A549 (cell line): Measurements from ENCODE around the gene TUT1. TPM values are rescaled to one million over a fixed set of nuclear protein-coding genes. Genes with fewer than 3 reads are reported as not detected.

ENCODE experiments used
- ATAC-seq, 2 experiments: fragments of 200-7000 bp in 1 of 2; fragments of >200 bp in 1 of 2; cut with Nextera tagmentation in 1 of 2; cut with Tn5 transposase in 1 of 2; 3 replicates each; pipeline versions ENCODE4 v1.8.0 to v1.9.1; 2018 to 2020; ENCODE audit warnings: mild to moderate bottlenecking in 1 of 2, moderate library complexity in 1 of 2
- CTCF ChIA-PET: fragments of 300-600 bp; sonication (Branson Sonifier 250); formaldehyde crosslinking; extraction: SDS; loops from one replicate; lab custom pipeline; 2021; ENCODE audit warnings: antibody characterized with exemption, inconsistent platforms; lab: Yijun Ruan, JAX
- POLR2A ChIA-PET: fragments of 350-600 bp; formaldehyde crosslinking; extraction: SDS; loops from one replicate; lab custom pipeline; 2021; ENCODE audit warnings: antibody characterized with exemption, inconsistent platforms; lab: Yijun Ruan, JAX
- DNase-seq, 2 experiments: peaks; one replicate each; pipeline versions ENCODE4 v3.0.0 to v3.0.0-alpha.2; 2011 to 2016; ENCODE audit warnings: low read depth in 1 of 2, low spot score in 1 of 2
- FAIRE-seq: peaks from 2 replicates; lab custom pipeline; 2011; peaks lifted over from hg19 to GRCh38; lab: Jason Lieb, UNC
- H3K27ac ChIP-seq, 2 experiments: fragments of >200 bp; sonication (Bioruptor Twin); formaldehyde crosslinking; 3 replicates each; pipeline ENCODE4 v1.5.1; 2016 to 2017
- H3K4me1 ChIP-seq: fragments of >200 bp; sonication (Bioruptor Twin); formaldehyde crosslinking; 3 replicates; pipeline ENCODE4 v1.6.1; 2016
- H3K4me2 ChIP-seq: fragments of >200 bp; sonication (Bioruptor Twin); formaldehyde crosslinking; 3 replicates; pipeline ENCODE4 v1.6.1; 2016
- H3K4me3 ChIP-seq: fragments of >200 bp; sonication (Bioruptor Twin); formaldehyde crosslinking; 3 replicates; pipeline ENCODE4 v1.5.1; 2016
- H3K9me3 ChIP-seq: fragments of >200 bp; sonication (Bioruptor Twin); formaldehyde crosslinking; 3 replicates; pipeline ENCODE4 v1.6.1; 2016
- BCL3 ChIP-seq: fragments of >200 bp; sonication (Bioruptor Twin); formaldehyde crosslinking; IDR thresholded peaks from 3 replicates; pipeline ENCODE4 v1.6.1; 2016
- BHLHE40 ChIP-seq: IDR thresholded peaks from 2 replicates; pipeline ENCODE4 v1.6.1; 2012; ENCODE audit warnings: low read depth, low read length, inconsistent platforms
- CEBPB ChIP-seq, 2 experiments: fragments of >200 bp in 1 of 2; sonication (Bioruptor Twin) in 1 of 2; formaldehyde crosslinking in 1 of 2; IDR thresholded peaks; 2 replicates each; pipeline ENCODE4 v1.6.1; 2012 to 2016
- CHD4 ChIP-seq: fragments of 200-600 bp; sonication (generic); IDR thresholded peaks from 2 replicates; pipeline ENCODE4 v1.6.1; 2016; ENCODE audit warnings: antibody characterized with exemption, mild to moderate bottlenecking, borderline replicate concordance
- E2F6 ChIP-seq: IDR thresholded peaks from 2 replicates; pipeline ENCODE4 v1.6.1; 2012; ENCODE audit warnings: low read depth, borderline replicate concordance
- EHF ChIP-seq: fragments of 250-450 bp; sonication (Bioruptor Pico); IDR thresholded peaks from 2 replicates; pipeline ENCODE4 v1.5.0; 2020; ENCODE audit warnings: mild to moderate bottlenecking
- EHMT2 ChIP-seq: fragments of 200-600 bp; sonication (generic); IDR thresholded peaks from 2 replicates; pipeline ENCODE4 v1.6.1; 2016; ENCODE audit warnings: antibody characterized with exemption, low read depth, mild to moderate bottlenecking, moderate library complexity
- EP300 ChIP-seq, 2 experiments: fragments of >200 bp; sonication (Bioruptor Twin); formaldehyde crosslinking; IDR thresholded peaks; 2 replicates in 1 of 2; 3 replicates in 1 of 2; pipeline ENCODE4 v1.6.1; 2016 to 2017
- HDAC2 ChIP-seq: fragments of 200-600 bp; sonication (generic); IDR thresholded peaks from 2 replicates; pipeline ENCODE4 v1.6.1; 2016
- HES2 ChIP-seq: fragments of >200 bp; sonication (Bioruptor Twin); formaldehyde crosslinking; IDR thresholded peaks from 2 replicates; pipeline ENCODE4 v1.6.1; 2016
- HMGXB4 ChIP-seq: fragments of 250-450 bp; sonication (Bioruptor Pico); IDR thresholded peaks from 2 replicates; pipeline ENCODE4 v1.5.0; 2021; ENCODE audit warnings: mild to moderate bottlenecking, moderate library complexity, borderline replicate concordance
- HOXB13 ChIP-seq: fragments of 250-450 bp; sonication (Bioruptor Pico); IDR thresholded peaks from 2 replicates; pipeline ENCODE4 v1.5.0; 2020; ENCODE audit warnings: low read depth, mild to moderate bottlenecking, moderate library complexity
- HOXB5 ChIP-seq: fragments of 250-450 bp; sonication (Bioruptor Pico); IDR thresholded peaks from 2 replicates; pipeline ENCODE4 v1.5.0; 2020; ENCODE audit warnings: mild to moderate bottlenecking, moderate library complexity
- JUN ChIP-seq, 2 experiments: fragments of >200 bp; sonication (Bioruptor Twin); formaldehyde crosslinking; IDR thresholded peaks; 2 replicates in 1 of 2; 3 replicates in 1 of 2; pipeline ENCODE4 v1.6.1; 2016 to 2017
- JUNB ChIP-seq: fragments of >200 bp; sonication (Bioruptor Twin); formaldehyde crosslinking; IDR thresholded peaks from 2 replicates; pipeline ENCODE4 v1.6.1; 2016
- KDM1A ChIP-seq: fragments of 200-600 bp; sonication (generic); IDR thresholded peaks from 2 replicates; pipeline ENCODE4 v1.6.1; 2016; ENCODE audit warnings: low read depth, mild to moderate bottlenecking
- MAX ChIP-seq: IDR thresholded peaks from 2 replicates; pipeline ENCODE4 v1.6.1; 2012
- MAZ ChIP-seq: fragments of 150-350 bp; IDR thresholded peaks from 2 replicates; pipeline ENCODE4 v1.6.1; 2014; ENCODE audit warnings: antibody characterized with exemption, low read depth, low read length, borderline replicate concordance
- MYC ChIP-seq: IDR thresholded peaks from 2 replicates; pipeline ENCODE4 v1.6.1; 2012; ENCODE audit warnings: mild to moderate bottlenecking, inconsistent platforms, low read length, improper control_type of control experiment, borderline replicate concordance
- NPAS2 ChIP-seq: fragments of 250-450 bp; sonication (Bioruptor Pico); IDR thresholded peaks from 2 replicates; pipeline ENCODE4 v1.8.0; 2022; ENCODE audit warnings: mild to moderate bottlenecking, moderate library complexity, borderline replicate concordance
- POLR2AphosphoS2 ChIP-seq: conservative IDR thresholded peaks from 2 replicates; pipeline ENCODE4 v1.6.1; 2012; ENCODE audit warnings: low read length, improper control_type of control experiment, inconsistent platforms
- RCOR1 ChIP-seq: fragments of 150-350 bp; IDR thresholded peaks from 2 replicates; pipeline ENCODE4 v1.6.1; 2014; ENCODE audit warnings: antibody characterized with exemption, low read length, low read depth
- REST ChIP-seq: fragments of 200-600 bp; sonication (generic); IDR thresholded peaks from 2 replicates; pipeline ENCODE4 v1.6.1; 2016; ENCODE audit warnings: antibody characterized with exemption, mild to moderate bottlenecking, moderate library complexity
- RFX5 ChIP-seq: fragments of 450-650 bp; IDR thresholded peaks from 2 replicates; pipeline ENCODE4 v1.7.1; 2014; ENCODE audit warnings: antibody characterized with exemption, mild to moderate bottlenecking, moderate library complexity
- TFCP2L1 ChIP-seq: fragments of 250-450 bp; sonication (Bioruptor Pico); IDR thresholded peaks from 2 replicates; pipeline ENCODE4 v1.5.0; 2021; ENCODE audit warnings: mild to moderate bottlenecking
- TP53 ChIP-seq: fragments of 250-450 bp; sonication (Bioruptor Pico); IDR thresholded peaks from 2 replicates; pipeline ENCODE4 v1.5.0; 2021; ENCODE audit warnings: mild to moderate bottlenecking, moderate library complexity
- ZC3H11A ChIP-seq: fragments of 450-650 bp; IDR thresholded peaks from 2 replicates; pipeline ENCODE4 v1.6.1; 2014; ENCODE audit warnings: antibody characterized with exemption, mild to moderate bottlenecking
- ZNF302 ChIP-seq: fragments of 250-450 bp; sonication (Bioruptor Pico); IDR thresholded peaks from 2 replicates; pipeline ENCODE4 v1.9.0; 2021; ENCODE audit warnings: inconsistent platforms, mild to moderate bottlenecking, moderate library complexity
- ZSCAN20 ChIP-seq: fragments of 250-450 bp; sonication (Bioruptor Pico); IDR thresholded peaks from 2 replicates; pipeline ENCODE4 v1.8.0; 2022; ENCODE audit warnings: mild to moderate bottlenecking, moderate library complexity
- WGBS: methylation state at CpG from one replicate; pipeline ENCODE4 v1.1.6; 2017; ENCODE audit errors: missing lambda C conversion rate; 5-methylcytosine and 5-hydroxymethylcytosine counted together
- polyA minus RNA-seq: library from RNA; depleted of rRNA, polyadenylated mRNA; stranded (reverse); fragments of >200 nt; gene quantifications from 2 replicates; pipeline ENCODE4 v1.2.3, GENCODE V29; 2011; rRNA and poly(A)+ RNA removed
- polyA plus RNA-seq, 4 experiments: library from polyadenylated mRNA; depleted of rRNA in 3 of 4; stranded (reverse); fragments of >200 nt; fragmentation: RNase III in 1 of 4; extraction: RNeasy Plus Mini Kit Qiagen cat#74134 plus additional on column Dnase treatment in 1 of 4; gene quantifications; 2 replicates in 3 of 4; 3 replicates in 1 of 4; pipeline ENCODE4 v1.2.3, GENCODE V29; 2011 to 2017
- TF ChIP-seq, protein P1 (sequence below): fragments of 150-350 bp; IDR thresholded peaks from 2 replicates; pipeline ENCODE4 v1.6.1; 2014; ENCODE audit warnings: low read depth, mild to moderate bottlenecking, low read length

TUT1 gene
- 12.9 and 15.5 TPM in 2 replicates for polyA plus RNA-seq (2011; rRNA removed)
- polyA plus RNA-seq (2012; cell fraction: cytosol; rRNA removed) = 8.9 and 9.9 TPM in 2 replicates
- polyA plus RNA-seq (2012; cell fraction: nucleus; rRNA removed) = 30.4 and 31.6 TPM in 2 replicates
- 9.9 to 11.7 TPM (median 11.1 TPM) in 3 replicates for polyA plus RNA-seq (2017; fragmentation: RNase III; extraction: RNeasy Plus Mini Kit Qiagen cat#74134 plus additional on column Dnase treatment)
- 9.4 and 11.7 TPM in 2 replicates for polyA minus RNA-seq

DNA sequence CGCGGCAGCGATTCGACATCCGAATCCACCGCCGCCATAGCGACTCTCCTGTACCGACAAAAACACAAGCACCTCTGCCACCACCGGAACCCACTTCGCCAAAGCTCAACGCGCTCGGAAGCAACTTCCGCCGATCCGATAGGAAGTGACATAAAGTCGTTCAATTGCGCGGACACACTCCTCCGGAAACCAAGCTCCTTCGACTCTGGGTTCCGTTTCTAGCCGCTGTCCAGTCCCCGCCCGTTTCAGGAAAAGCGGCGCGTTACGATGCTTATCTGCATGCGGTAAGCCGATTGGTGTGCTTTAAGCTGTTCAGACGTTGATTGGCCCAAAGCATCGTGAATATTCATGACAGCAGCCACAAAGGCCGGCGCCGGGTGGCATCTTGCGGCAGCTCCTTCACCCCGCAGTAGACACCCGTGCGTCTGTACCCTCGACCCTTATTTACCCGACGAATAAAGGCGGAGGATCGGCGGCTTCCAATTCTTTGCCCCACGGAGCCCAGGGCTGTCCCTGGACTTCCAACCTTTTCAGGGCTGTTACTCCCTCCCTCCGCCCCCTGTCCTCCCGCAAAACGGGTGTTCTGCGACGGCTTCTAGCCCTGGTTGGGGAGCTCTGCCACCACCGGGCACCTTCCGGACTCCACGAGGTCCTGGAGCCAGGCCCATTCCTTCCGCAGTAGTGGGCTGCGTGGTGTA lies at the start of gene TUT1:
TUT1 (minus strand) TSS at position 76 of the 698 bp plus-strand sequence; CDS start at position 38, 38 bp downstream.
- peak; percentile 89 to 95 for ATAC-seq
- peak within 1 kb of the TSS; percentile 90 to 91 for H3K27ac ChIP-seq
- peak within 1 kb of the TSS; percentile 79 for H3K4me3 ChIP-seq
- DNase-seq = peak; percentile 96 to 100
- POLR2A ChIA-PET = interaction anchor here (0.5 to 3.8 kb wide), 49 partner anchors 9 to 624 kb away, joined by 3 to 93 read pairs (median 5); partner anchors contain the start of genes AHNAK, B3GAT3, C11orf98 and CSKMT
- no peaks in the 10 kb centered on the region for H3K9me3 ChIP-seq
- H3K4me2 ChIP-seq = peak within 1 kb of the TSS; percentile 90
- CTCF ChIA-PET = interaction anchor here (0.6 to 4.9 kb wide), 22 partner anchors 10 to 249 kb away, joined by 3 to 32 read pairs (median 5); partner anchors contain the start of genes B3GAT3, EML3, LBHD1 and MTA2
- peaks cover 49% of the 10 kb centered on the region for H3K4me1 ChIP-seq
- 1% methylated on average over 56 of the region's 58 CpGs for WGBS
- peak; percentile 95 for FAIRE-seq
- TF ChIP-seq ZNF302 (CRISPR knock-in tag) = no peak
- no peak for TF ChIP-seq HOXB5 (CRISPR knock-in tag)
- TF ChIP-seq RFX5 = peak; percentile 87; the same call in 1 of the 2 replicates
- no peak for TF ChIP-seq NPAS2 (CRISPR knock-in tag)
- TF ChIP-seq ZC3H11A = peak; percentile 50; the same call in 1 of the 2 replicates
- peak in 1 of 2 experiments; percentile 37; a peak in 1 of 4 replicates for TF ChIP-seq CEBPB (IDR thresholded peaks at IDR 0.05)
- TF ChIP-seq HMGXB4 (CRISPR knock-in tag) = no peak; the same call in 1 of the 2 replicates
- peak; percentile 81 to 97 for TF ChIP-seq JUN (IDR thresholded peaks at IDR 0.05)
- TF ChIP-seq MAX = peak; percentile 95
- TF ChIP-seq HES2 = no peak
- TF ChIP-seq MAZ = 0 out of 2 replicates have a peak, but pooled peaks have one; percentile 68
- no peak for TF ChIP-seq HOXB13
- TF ChIP-seq BCL3 = peak; percentile 94
- no peak for TF ChIP-seq TFCP2L1 (CRISPR knock-in tag)
- no peak for TF ChIP-seq POLR2AphosphoS2
- TF ChIP-seq TP53 (CRISPR knock-in tag) = no peak; the same call in 1 of the 2 replicates
- no peak for TF ChIP-seq CHD4
- no peak for TF ChIP-seq EHF (CRISPR knock-in tag)
- TF ChIP-seq RCOR1 = no peak
- TF ChIP-seq EP300 (IDR thresholded peaks at IDR 0.05) = no peak
- TF ChIP-seq HDAC2 = no peak
- TF ChIP-seq MYC = peak; percentile 49; the same call in 1 of the 2 replicates
- peak; percentile 69; the same call in 1 of the 2 replicates for TF ChIP-seq REST
- TF ChIP-seq BHLHE40 = no peak
- TF ChIP-seq ZSCAN20 (CRISPR knock-in tag) = no peak
- no peak for TF ChIP-seq KDM1A
- no peak; the same call in 1 of the 2 replicates for TF ChIP-seq E2F6
- TF ChIP-seq EHMT2 = no peak
- TF ChIP-seq, protein P1, sequence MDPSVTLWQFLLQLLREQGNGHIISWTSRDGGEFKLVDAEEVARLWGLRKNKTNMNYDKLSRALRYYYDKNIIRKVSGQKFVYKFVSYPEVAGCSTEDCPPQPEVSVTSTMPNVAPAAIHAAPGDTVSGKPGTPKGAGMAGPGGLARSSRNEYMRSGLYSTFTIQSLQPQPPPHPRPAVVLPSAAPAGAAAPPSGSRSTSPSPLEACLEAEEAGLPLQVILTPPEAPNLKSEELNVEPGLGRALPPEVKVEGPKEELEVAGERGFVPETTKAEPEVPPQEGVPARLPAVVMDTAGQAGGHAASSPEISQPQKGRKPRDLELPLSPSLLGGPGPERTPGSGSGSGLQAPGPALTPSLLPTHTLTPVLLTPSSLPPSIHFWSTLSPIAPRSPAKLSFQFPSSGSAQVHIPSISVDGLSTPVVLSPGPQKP = no peak
- no peak for TF ChIP-seq JUNB
